ENCODE measurements around the gene PNLDC1.
A peak's percentile ranks its signal among the peaks of the same experiment; 100 is the strongest.

The PNLDC1 gene

DNA sequence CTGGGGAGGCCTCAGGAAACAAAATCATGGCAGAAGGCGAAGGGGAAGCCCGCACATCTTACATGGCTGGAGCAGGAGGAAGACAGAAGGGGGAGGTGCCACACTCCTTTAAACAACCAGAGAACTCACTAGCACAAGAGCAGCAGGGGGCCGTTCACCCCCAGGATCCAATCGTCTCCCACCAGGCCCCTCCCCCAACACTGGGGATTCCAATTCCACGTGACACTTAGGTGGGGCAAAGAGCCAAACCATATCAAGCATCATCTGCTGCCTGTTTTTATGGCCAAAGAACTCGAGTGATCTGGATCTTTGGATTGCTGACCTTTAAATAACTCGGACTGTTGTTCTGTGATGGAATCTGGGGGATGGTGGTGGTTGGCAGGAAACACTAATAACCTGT is 28.0 kb downstream of the PNLDC1 start:
- Histone ChIP-seq H3K4me2 (ENCODE audit: low read depth, low read length, poor library complexity, severe bottlenecking) (no peak overlapping the region), H3F3A (ENCODE audit: low read depth) (no peaks in the 10 kb centered on the region), H3K79me2 (ENCODE audit: insufficient read depth, low read length) (no peaks in the 10 kb centered on the region), H3K9me2 (replicated peaks; ENCODE audit: low read depth, low read length) (no peaks in the 10 kb centered on the region), H2AFZ (ENCODE audit: low read length) (no peak overlapping the region), H4K20me1 (ENCODE audit: insufficient read depth, low read length, poor library complexity, severe bottlenecking) (no peaks in the 10 kb centered on the region), H3K4me3 (ENCODE audit: low read length, poor library complexity, severe bottlenecking) (no peak overlapping the region), H3K4me1 (ENCODE audit: insufficient read depth, low read length, poor library complexity, severe bottlenecking) (peaks cover 49% of the 10 kb centered on the region), H3K36me3 (ENCODE audit: insufficient read depth, low read length) (no peaks in the 10 kb centered on the region), H3K9me3 (ENCODE audit: insufficient read depth, low read depth, low read length) (no peaks in the 10 kb centered on the region), H3K27me3 (ENCODE audit: insufficient read depth, low read length, poor library complexity, severe bottlenecking) (no peaks in the 10 kb centered on the region), H3K9ac (ENCODE audit: low read depth, low read length, poor library complexity, severe bottlenecking) (no peak overlapping the region)
- TF ChIP-seq EZH2phosphoT487 (IDR thresholded peaks at IDR 0.05; ENCODE audit: borderline replicate concordance) = no peak
- TF ChIP-seq, protein P1, sequence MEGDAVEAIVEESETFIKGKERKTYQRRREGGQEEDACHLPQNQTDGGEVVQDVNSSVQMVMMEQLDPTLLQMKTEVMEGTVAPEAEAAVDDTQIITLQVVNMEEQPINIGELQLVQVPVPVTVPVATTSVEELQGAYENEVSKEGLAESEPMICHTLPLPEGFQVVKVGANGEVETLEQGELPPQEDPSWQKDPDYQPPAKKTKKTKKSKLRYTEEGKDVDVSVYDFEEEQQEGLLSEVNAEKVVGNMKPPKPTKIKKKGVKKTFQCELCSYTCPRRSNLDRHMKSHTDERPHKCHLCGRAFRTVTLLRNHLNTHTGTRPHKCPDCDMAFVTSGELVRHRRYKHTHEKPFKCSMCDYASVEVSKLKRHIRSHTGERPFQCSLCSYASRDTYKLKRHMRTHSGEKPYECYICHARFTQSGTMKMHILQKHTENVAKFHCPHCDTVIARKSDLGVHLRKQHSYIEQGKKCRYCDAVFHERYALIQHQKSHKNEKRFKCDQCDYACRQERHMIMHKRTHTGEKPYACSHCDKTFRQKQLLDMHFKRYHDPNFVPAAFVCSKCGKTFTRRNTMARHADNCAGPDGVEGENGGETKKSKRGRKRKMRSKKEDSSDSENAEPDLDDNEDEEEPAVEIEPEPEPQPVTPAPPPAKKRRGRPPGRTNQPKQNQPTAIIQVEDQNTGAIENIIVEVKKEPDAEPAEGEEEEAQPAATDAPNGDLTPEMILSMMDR (conservative IDR thresholded peaks at IDR 0.05; ENCODE audit: low read length) = no peak

DNA sequence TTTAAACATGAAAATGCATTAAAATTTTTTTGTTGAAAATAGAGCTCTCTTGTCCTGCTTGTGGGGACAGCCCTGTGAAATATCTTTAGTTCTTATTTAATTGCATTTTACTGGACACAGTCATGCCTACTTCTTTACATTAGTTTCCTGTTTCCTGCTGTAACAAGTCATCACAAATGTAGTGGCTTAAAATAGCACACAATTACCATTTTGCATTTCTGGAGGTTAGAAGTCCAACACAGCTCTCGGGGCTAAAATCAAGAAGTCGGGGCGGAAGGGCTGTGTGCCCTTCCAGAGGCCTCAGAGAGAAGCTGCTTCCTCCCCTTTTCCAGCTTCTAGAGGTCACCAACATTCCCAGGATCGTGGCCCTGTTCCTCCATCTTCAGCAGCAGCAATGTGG is 29.4 kb downstream of the PNLDC1 start:
- no peaks in the 10 kb centered on the region for H3K9me3 ChIP-seq (ENCODE audit: insufficient read depth, low read depth, low read length)
- TF ChIP-seq EZH2phosphoT487 (IDR thresholded peaks at IDR 0.05; ENCODE audit: borderline replicate concordance) = no peak
- TF ChIP-seq, protein P1 (conservative IDR thresholded peaks at IDR 0.05; ENCODE audit: low read length) = no peak
- H3K36me3 ChIP-seq (ENCODE audit: insufficient read depth, low read length) = no peaks in the 10 kb centered on the region
- H3K27me3 ChIP-seq (ENCODE audit: insufficient read depth, low read length, poor library complexity, severe bottlenecking) = no peaks in the 10 kb centered on the region
- H2AFZ ChIP-seq (ENCODE audit: low read length) = peak overlapping the region; percentile 66
- no peaks in the 10 kb centered on the region for H3K79me2 ChIP-seq (ENCODE audit: insufficient read depth, low read length)
- no peaks in the 10 kb centered on the region for H3F3A ChIP-seq (ENCODE audit: low read depth)
- peak overlapping the region; percentile 84 for H3K4me2 ChIP-seq (ENCODE audit: low read depth, low read length, poor library complexity, severe bottlenecking)
- H3K9me2 ChIP-seq (replicated peaks; ENCODE audit: low read depth, low read length) = no peaks in the 10 kb centered on the region
- peak overlapping the region; percentile 64 for H3K4me3 ChIP-seq (ENCODE audit: low read length, poor library complexity, severe bottlenecking)
- peaks cover 64% of the 10 kb centered on the region for H3K4me1 ChIP-seq (ENCODE audit: insufficient read depth, low read length, poor library complexity, severe bottlenecking)
- no peaks in the 10 kb centered on the region for H4K20me1 ChIP-seq (ENCODE audit: insufficient read depth, low read length, poor library complexity, severe bottlenecking)
- peak overlapping the region; percentile 63 for H3K9ac ChIP-seq (ENCODE audit: low read depth, low read length, poor library complexity, severe bottlenecking)

DNA sequence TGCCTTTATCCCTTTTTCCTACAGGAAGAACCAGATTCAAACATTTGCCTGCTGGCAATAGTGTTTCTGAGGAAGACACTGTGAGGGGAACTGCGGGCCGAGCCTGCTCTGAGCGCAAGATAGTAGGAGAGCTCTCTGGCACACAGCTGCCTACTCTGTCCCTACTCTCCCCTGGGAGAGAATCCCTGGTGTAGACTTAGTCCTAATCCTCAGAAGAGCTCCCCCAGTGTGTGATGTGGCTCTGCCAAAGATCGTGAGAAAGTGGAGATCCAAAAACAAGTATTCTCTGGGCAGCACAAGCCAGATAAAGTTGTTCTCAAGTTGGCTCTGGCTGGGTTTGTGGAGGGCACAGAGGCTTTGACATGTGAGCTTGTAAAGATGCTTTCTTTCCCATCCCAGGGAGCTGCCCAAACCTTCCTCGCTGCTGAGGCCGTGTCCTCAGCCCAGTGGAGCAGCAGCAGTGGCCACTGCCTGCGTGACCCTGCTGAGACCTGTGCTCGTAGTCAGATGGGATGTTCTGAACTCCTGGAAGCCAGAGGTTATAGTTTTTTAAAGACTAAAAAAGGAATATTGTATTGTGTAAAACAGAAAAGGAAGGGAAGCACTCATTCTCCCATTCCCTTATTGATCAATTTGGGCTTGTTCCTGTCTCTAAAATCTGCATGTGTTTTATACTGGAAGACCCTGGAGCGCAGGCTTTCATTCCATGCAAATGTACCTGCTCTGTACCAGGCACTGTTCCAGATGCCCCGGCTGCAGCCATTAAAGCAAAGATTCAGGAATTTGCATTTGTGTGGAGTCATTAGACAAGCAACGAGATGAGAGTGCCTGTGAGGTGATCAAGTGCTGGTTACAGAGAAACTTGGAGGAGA is 30.7 kb downstream of the PNLDC1 start:
- peak overlapping the region; percentile 63 for H3K9ac ChIP-seq (ENCODE audit: low read depth, low read length, poor library complexity, severe bottlenecking)
- peaks cover 73% of the 10 kb centered on the region for H3K4me1 ChIP-seq (ENCODE audit: insufficient read depth, low read length, poor library complexity, severe bottlenecking)
- H3F3A ChIP-seq (ENCODE audit: low read depth) = no peaks in the 10 kb centered on the region
- H3K27me3 ChIP-seq (ENCODE audit: insufficient read depth, low read length, poor library complexity, severe bottlenecking) = no peaks in the 10 kb centered on the region
- H3K36me3 ChIP-seq (ENCODE audit: insufficient read depth, low read length) = no peaks in the 10 kb centered on the region
- no peaks in the 10 kb centered on the region for H4K20me1 ChIP-seq (ENCODE audit: insufficient read depth, low read length, poor library complexity, severe bottlenecking)
- H3K4me3 ChIP-seq (ENCODE audit: low read length, poor library complexity, severe bottlenecking) = peak overlapping the region; percentile 64
- no peaks in the 10 kb centered on the region for H3K9me2 ChIP-seq (replicated peaks; ENCODE audit: low read depth, low read length)
- no peak for TF ChIP-seq EZH2phosphoT487 (IDR thresholded peaks at IDR 0.05; ENCODE audit: borderline replicate concordance)
- TF ChIP-seq, protein P1 (conservative IDR thresholded peaks at IDR 0.05; ENCODE audit: low read length) = no peak
- H2AFZ ChIP-seq (ENCODE audit: low read length) = no peak overlapping the region
- H3K9me3 ChIP-seq (ENCODE audit: insufficient read depth, low read depth, low read length) = no peaks in the 10 kb centered on the region
- H3K79me2 ChIP-seq (ENCODE audit: insufficient read depth, low read length) = no peaks in the 10 kb centered on the region
- peak overlapping the region; percentile 84 for H3K4me2 ChIP-seq (ENCODE audit: low read depth, low read length, poor library complexity, severe bottlenecking)

Data from Loucy (cell line).